K562 (cell line): ENCODE measurements around the gene GLDC. TPM values are rescaled to one million over a fixed set of nuclear protein-coding genes. Genes with fewer than 3 reads are reported as not detected.
"Not testable (repeated sequence)": the region's sequence is repeated elsewhere in the genome, so short reads cannot be mapped to it uniquely, and the experiment has no call there.

Experiments used
- ATAC-seq: fragments of 200-7000 bp; cut with Tn5 transposase; 3 replicates; pipeline ENCODE4 v1.9.1; 2020; ENCODE audit warnings: moderate library complexity
- BruUV-seq: library from RNA; stranded (reverse); fragments of 400-500 nt; replicated peaks from 2 replicates; lab custom pipeline; 2021; lab: Mats Ljungman, UMichigan
- CTCF ChIA-PET: fragments of 300-600 bp; formaldehyde crosslinking; extraction: SDS; loops from one replicate; lab custom pipeline; 2021; ENCODE audit warnings: low intra/inter-chr PET ratio; lab: Yijun Ruan, JAX
- POLR2A ChIA-PET: fragments of 300-600, 350-650 bp; sonication (Branson Sonifier 250); formaldehyde crosslinking; extraction: SDS; loops from one replicate; lab custom pipeline; 2021; ENCODE audit warnings: antibody characterized with exemption, inconsistent platforms; lab: Yijun Ruan, JAX
- DNase-seq, 4 experiments: peaks; one replicate each; pipeline versions ENCODE4 v3.0.0 to v3.0.0-alpha.2; 2011 to 2018; ENCODE audit warnings: low spot score in 3 of 4, mixed read lengths in 3 of 4; ENCODE audit errors: extremely low read depth in 1 of 4
- FAIRE-seq: peaks from 2 replicates; lab custom pipeline; 2011; peaks lifted over from hg19 to GRCh38; lab: Jason Lieb, UNC
- H2AFZ ChIP-seq: 2 replicates; pipeline ENCODE4 v1.6.0; 2011; ENCODE audit warnings: low read depth, low read length, control low read depth, inconsistent platforms
- H3K27ac ChIP-seq: fragments of 200-600 bp; 3 replicates; pipeline ENCODE4 v1.8.0; 2011; ENCODE audit warnings: low read depth, mild to moderate bottlenecking, control low read depth, inconsistent platforms, low read length, moderate library complexity, mixed read lengths; ENCODE audit errors: extremely low read depth
- H3K27me3 ChIP-seq, 2 experiments: fragments of 300-600 bp in 1 of 2; 2 replicates in 1 of 2; 3 replicates in 1 of 2; pipeline versions ENCODE4 v1.6.0 to v1.8.0; 2011; ENCODE audit warnings: inconsistent platforms in 2 of 2, low read length in 2 of 2, mild to moderate bottlenecking in 1 of 2, mixed read lengths in 1 of 2, moderate library complexity in 1 of 2; ENCODE audit not compliant: control insufficient read depth in 2 of 2, insufficient read depth in 2 of 2
- H3K36me3 ChIP-seq: fragments of 300-600 bp; 3 replicates; pipeline ENCODE4 v1.8.0; 2011; ENCODE audit warnings: mild to moderate bottlenecking, low read length, inconsistent platforms; ENCODE audit not compliant: control insufficient read depth, insufficient read depth
- H3K4me1 ChIP-seq, 2 experiments: fragments of 200-600 bp in 1 of 2; replicated peaks in 1 of 2; 2 replicates in 1 of 2; 3 replicates in 1 of 2; pipeline versions ENCODE4 v1.5.1 to v1.8.0; 2011; ENCODE audit warnings: inconsistent platforms in 2 of 2, low read length in 2 of 2, mild to moderate bottlenecking in 1 of 2, mixed read lengths in 1 of 2, moderate library complexity in 1 of 2; ENCODE audit not compliant: control insufficient read depth in 2 of 2, insufficient read depth in 2 of 2
- H3K4me2 ChIP-seq: 2 replicates; pipeline ENCODE4 v1.6.1; 2011; ENCODE audit warnings: low read length, control low read depth, inconsistent platforms, mixed read lengths; ENCODE audit not compliant: insufficient read depth
- H3K4me3 ChIP-seq: fragments of 200-600 bp; sonication (generic), shearing (Covaris generic); 2 replicates; pipeline ENCODE4 v1.5.1; 2016; ENCODE audit warnings: control low read depth, inconsistent platforms
- H3K79me2 ChIP-seq: fragments of 200-600 bp; 3 replicates; pipeline ENCODE4 v1.8.0; 2011; ENCODE audit warnings: low read length, inconsistent platforms; ENCODE audit not compliant: control insufficient read depth, insufficient read depth
- H3K9ac ChIP-seq, 2 experiments: 2 replicates each; pipeline versions ENCODE4 v1.6.0 to v1.6.1; 2011; ENCODE audit warnings: low read depth in 2 of 2, low read length in 2 of 2, control low read depth in 1 of 2, inconsistent platforms in 1 of 2, mild to moderate bottlenecking in 1 of 2, mixed read lengths in 1 of 2; ENCODE audit not compliant: insufficient read depth in 1 of 2
- H3K9me1 ChIP-seq: one replicate; pipeline ENCODE4 v1.6.0; 2011; ENCODE audit warnings: inconsistent platforms, mild to moderate bottlenecking, low read length, moderate library complexity; ENCODE audit not compliant: control insufficient read depth, insufficient read depth
- H3K9me3 ChIP-seq: replicated peaks from 2 replicates; pipeline ENCODE4 v1.5.1; 2011; ENCODE audit warnings: low read depth, low read length, inconsistent platforms; ENCODE audit not compliant: control insufficient read depth, insufficient read depth
- H4K20me1 ChIP-seq: replicated peaks from 2 replicates; pipeline ENCODE4 v1.6.1; 2011; ENCODE audit warnings: low read length, inconsistent platforms, mixed read lengths; ENCODE audit not compliant: control insufficient read depth, insufficient read depth
- SAFB ChIP-seq: fragments of 200-400 bp; formaldehyde crosslinking; IDR thresholded peaks from 2 replicates; pipeline ENCODE4 v1.6.1; 2017; ENCODE audit warnings: low read depth, low read length, borderline replicate concordance
- ZNF436 ChIP-seq: fragments of 250-450, 450-650 bp; sonication (Bioruptor Pico); formaldehyde crosslinking; IDR thresholded peaks from 2 replicates; pipeline ENCODE4 v1.7.0; 2020; ENCODE audit warnings: mild to moderate bottlenecking
- WGBS: fragments of 100-300 bp; shearing (Covaris generic); methylation state at CpG from one replicate; pipeline ENCODE4 v1.1.6; 2016; ENCODE audit warnings: low coverage, mixed read lengths; ENCODE audit not compliant: insufficient coverage; ENCODE audit errors: missing lambda C conversion rate; 5-methylcytosine and 5-hydroxymethylcytosine counted together
- in situ Hi-C: fragments of 300-500 bp; cut with MboI; formaldehyde crosslinking; loops from 4 replicates; pipeline ENCODE4 v1.15.0; 2018; ENCODE audit warnings: inconsistent platforms, mixed read lengths
- intact Hi-C: fragments of 100-400 bp; cut with micrococcal nuclease; formaldehyde crosslinking; loops from 2 replicates; pipeline ENCODE4 v1.14.2; 2022
- polyA plus RNA-seq, 8 experiments: library from polyadenylated mRNA; depleted of rRNA in 4 of 8; stranded (reverse) in 5 of 8; unstranded in 3 of 8; fragments of >200 nt; fragmentation: Nextera tagmentation in 2 of 8; fragmentation: Illumina TruSeq in 1 of 8; extraction: Ambion mirVana in 2 of 8; extraction: Trizol in 1 of 8; gene quantifications; 2 replicates each; pipeline versions ENCODE4 v1.2.1 to v1.2.3, GENCODE V29; 2011 to 2014; ENCODE audit warnings: inconsistent platforms in 1 of 8, missing spikeins in 1 of 8
- total RNA-seq, 7 experiments: library from RNA; depleted of rRNA in 6 of 7; stranded (reverse); fragments of >200 nt in 6 of 7; fragmentation: Illumina TruSeq in 2 of 7; extraction: Trizol in 2 of 7; gene quantifications; 2 replicates each; pipeline versions ENCODE4 v1.2.1 to v1.2.3, GENCODE V29; 2011 to 2021; ENCODE audit warnings: low replicate concordance in 1 of 7
- TF ChIP-seq, protein P1 (sequence below): sonication (generic); formaldehyde crosslinking; IDR thresholded peaks from 2 replicates; pipeline ENCODE4 v1.8.0; 2022; ENCODE audit warnings: missing genetic modification reagents, mild to moderate bottlenecking, borderline replicate concordance

Gene GLDC
- total and polyA plus RNA-seq, 9 of the 15 experiments (the other 6 are each of a cell fraction or from before 2014, with no cell fraction given): 0.03 to 0.27 (median 0.08) TPM; not detected in 6

DNA sequence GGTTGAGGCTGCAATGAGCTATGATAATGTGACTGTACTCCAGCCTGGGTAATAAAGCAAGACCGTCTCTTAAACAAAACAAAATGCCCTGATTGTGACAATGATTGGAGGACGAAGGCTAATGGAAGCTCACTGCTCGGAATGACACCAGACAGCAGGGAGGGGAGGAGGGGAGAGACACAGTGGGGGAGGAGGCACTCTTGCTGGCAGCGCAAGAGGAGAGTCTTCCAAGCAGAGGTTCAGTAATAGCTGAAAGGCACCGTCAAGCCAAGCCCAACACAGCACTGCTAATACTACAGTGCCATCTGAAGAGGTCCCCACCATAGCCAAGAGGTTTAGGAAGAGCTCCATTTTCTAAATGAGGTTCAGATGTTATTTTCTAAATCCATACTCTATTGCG is 102.3 kb downstream of the GLDC start:
- H3K4me2 ChIP-seq: no peak overlapping the region
- no peaks in the 10 kb centered on the region for H3K4me1 ChIP-seq
- no peak overlapping the region for H3K27ac ChIP-seq
- no peak overlapping the region for H3K9ac ChIP-seq
- DNase-seq: no peak
- 5% methylated on average over 5 of the region's 6 CpGs for WGBS
- ATAC-seq: no peak
- no peak for FAIRE-seq
- ChIA-PET POLR2A (interaction anchor here (1.3 kb wide), 1 partner anchor 11 kb away, joined by 3 read pairs; no protein-coding TSS in a partner anchor), CTCF (no interaction called here)
- no peaks in the 10 kb centered on the region for H3K9me3 ChIP-seq
- no peaks in the 10 kb centered on the region for H3K9me1 ChIP-seq
- peaks cover 8 to 20% of the 10 kb centered on the region in 2 experiments; a peak in 3 of 5 replicates for H3K27me3 ChIP-seq
- intact Hi-C loops (no loop called here), in situ Hi-C loops (no loop called here)
- TF ChIP-seq, protein P1, sequence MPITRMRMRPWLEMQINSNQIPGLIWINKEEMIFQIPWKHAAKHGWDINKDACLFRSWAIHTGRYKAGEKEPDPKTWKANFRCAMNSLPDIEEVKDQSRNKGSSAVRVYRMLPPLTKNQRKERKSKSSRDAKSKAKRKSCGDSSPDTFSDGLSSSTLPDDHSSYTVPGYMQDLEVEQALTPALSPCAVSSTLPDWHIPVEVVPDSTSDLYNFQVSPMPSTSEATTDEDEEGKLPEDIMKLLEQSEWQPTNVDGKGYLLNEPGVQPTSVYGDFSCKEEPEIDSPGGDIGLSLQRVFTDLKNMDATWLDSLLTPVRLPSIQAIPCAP (CRISPR knock-in tag): no peak
- TF ChIP-seq SAFB: no peak
- no peak for TF ChIP-seq ZNF436 (CRISPR knock-in tag)
- no peaks in the 10 kb centered on the region for H3K79me2 ChIP-seq
- H3K36me3 ChIP-seq: no peaks in the 10 kb centered on the region
- no TSS peak for BruUV-seq
- no peaks in the 10 kb centered on the region for H4K20me1 ChIP-seq
- H2AFZ ChIP-seq: no peak overlapping the region
- H3K4me3 ChIP-seq: no peak overlapping the region

DNA sequence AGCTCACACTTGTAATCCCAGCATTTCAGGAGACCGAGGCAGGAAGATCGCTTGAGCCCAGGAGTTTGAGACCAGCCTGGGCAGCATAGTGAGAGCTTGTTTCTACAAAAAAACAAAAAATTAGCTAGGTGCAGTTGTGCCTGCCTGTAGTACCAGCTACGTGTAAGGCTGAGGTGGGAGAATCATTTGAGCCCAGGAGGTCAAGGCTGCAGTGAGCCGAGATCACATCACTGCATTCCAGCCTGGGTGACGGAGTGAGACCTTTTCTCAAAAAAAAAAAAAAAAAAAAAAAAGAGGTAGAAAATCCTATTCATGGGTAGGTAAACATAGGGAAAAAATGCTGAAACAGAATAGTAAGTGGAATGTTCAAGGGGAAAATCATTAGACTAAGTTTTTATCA is 102.9 kb downstream of the GLDC start:
- POLR2A ChIA-PET: interaction anchor here (0.6 to 1.3 kb wide), 2 partner anchors 12 to 21 kb away, joined by 3 read pairs; no protein-coding TSS in a partner anchor
- intact Hi-C loops, ATAC-seq, in situ Hi-C loops, BruUV-seq, FAIRE-seq, H3K9me3 ChIP-seq, DNase-seq, H4K20me1 ChIP-seq, H3K4me3 ChIP-seq, H3K9me1 ChIP-seq, H3K36me3 ChIP-seq, H3K4me2 ChIP-seq, H3K27ac ChIP-seq, H2AFZ ChIP-seq, H3K79me2 ChIP-seq, CTCF ChIA-PET, H3K9ac ChIP-seq, H3K4me1 ChIP-seq: not testable (repeated sequence)
- H3K27me3 ChIP-seq: peaks cover 8 to 20% of the 10 kb centered on the region in 2 experiments; a peak in 3 of 5 replicates
- 18% methylated on average over 5 of the region's 5 CpGs for WGBS
